ENCODE results near the gene ZBTB45.
A peak's percentile ranks its signal among the peaks of the same experiment; 100 is the strongest.
"Not testable (repeated sequence)": the region's sequence is repeated elsewhere in the genome, so short reads cannot be mapped to it uniquely, and the experiment has no call there.

Gene ZBTB45

DNA sequence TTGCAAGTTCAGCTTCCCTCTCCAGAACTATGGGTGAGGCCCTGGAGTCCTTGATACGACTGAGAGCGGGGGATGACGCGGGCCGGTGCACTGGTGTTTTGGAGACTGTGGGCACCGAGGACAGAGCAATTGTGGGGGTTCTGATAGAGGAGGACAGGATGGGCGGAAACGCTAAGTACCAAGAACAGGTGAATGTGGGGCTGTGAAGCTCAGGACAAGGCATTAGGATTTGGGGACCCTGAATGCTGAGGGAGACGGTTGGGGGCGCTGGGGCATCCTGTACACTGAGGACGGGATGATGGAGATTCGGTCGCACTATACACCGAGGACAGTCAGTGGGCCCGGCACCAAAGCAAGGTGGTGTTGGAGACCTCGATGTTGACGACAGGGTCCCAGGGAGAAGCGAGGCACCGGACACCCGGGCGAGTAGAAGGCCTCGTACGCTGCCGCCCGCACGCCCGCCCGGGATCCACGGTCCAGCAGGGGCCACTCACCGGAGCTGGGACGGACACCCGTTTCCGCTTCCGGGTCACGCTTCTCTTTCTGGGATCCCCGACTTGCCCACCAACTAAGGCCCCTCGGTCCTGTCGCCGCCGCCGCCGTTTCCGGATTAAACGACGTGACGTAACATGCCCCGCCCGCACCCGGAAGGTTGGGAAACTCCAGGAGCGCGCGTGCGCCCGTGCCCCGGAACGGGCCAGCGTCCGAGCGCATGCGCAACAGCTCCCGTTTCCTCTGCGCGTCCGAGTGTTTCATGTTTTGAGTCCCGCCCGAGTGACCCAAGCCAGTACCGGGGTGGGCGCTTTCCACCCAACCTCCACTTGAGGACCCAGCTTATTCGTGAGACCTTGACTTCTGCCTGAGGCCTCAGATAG is 35.1 kb upstream of the ZBTB45 start, which contains the start of gene CHMP2A:
Gene CHMP2A (minus strand): TSS at position 612 of the 875 bp plus-strand sequence. CDS start 893 bp downstream, outside the sequence.
- DNase-seq, result peak; percentile 100

DNA sequence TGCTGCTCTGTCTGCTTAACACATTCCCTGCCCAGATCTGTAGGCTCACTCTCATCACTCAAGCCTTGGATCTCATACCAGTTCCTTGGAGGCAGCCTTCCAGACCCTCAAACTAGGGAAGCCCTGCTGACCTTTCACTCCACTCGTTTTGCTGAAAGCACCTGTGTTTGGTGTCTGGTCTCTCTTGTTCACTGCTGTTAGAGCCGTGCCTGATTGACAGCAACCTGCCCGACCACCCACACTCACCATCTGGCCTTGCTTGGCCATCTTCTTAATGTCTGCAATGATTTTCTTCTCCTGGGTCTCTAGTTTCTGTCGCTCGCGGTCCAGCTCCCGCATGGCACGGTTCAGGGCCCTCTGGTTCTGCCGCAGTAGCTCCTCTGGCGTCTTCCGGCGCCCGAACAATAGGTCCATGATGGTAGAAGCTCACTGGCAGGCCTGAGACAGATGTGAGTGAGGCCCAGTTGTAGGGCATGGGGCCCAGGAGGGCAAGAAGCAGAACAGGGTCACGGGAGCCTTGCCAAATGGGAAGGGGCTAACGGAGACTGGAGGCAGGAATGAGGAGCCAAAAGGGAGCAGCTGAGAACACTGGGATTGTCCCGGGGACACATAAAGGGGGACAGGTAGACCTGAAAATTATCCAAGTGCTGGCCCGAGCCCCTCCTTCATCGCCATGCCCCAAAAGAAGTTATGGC is 34.3 kb upstream of the ZBTB45 start:
- no peak for DNase-seq

DNA sequence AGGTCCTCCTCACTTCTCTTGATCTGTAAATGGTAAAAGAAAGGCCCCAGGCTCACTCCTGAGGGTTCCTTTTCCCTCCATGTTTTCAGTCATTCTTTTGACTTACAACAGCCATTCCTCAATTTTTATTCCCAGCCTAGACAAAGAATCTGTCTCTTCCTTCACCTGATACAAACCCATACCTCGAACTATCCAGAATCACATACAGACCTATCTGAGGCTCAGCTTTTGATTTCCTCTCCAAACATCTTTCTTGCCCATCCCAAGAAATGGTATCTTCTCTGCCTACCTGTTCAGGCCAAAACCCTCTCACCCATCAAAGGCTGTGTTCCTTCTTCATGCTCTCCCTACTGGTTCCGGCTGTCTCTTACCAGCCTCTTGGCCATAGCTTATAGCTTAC is 33.0 kb upstream of the ZBTB45 start:
- DNase-seq, result no peak

DNA sequence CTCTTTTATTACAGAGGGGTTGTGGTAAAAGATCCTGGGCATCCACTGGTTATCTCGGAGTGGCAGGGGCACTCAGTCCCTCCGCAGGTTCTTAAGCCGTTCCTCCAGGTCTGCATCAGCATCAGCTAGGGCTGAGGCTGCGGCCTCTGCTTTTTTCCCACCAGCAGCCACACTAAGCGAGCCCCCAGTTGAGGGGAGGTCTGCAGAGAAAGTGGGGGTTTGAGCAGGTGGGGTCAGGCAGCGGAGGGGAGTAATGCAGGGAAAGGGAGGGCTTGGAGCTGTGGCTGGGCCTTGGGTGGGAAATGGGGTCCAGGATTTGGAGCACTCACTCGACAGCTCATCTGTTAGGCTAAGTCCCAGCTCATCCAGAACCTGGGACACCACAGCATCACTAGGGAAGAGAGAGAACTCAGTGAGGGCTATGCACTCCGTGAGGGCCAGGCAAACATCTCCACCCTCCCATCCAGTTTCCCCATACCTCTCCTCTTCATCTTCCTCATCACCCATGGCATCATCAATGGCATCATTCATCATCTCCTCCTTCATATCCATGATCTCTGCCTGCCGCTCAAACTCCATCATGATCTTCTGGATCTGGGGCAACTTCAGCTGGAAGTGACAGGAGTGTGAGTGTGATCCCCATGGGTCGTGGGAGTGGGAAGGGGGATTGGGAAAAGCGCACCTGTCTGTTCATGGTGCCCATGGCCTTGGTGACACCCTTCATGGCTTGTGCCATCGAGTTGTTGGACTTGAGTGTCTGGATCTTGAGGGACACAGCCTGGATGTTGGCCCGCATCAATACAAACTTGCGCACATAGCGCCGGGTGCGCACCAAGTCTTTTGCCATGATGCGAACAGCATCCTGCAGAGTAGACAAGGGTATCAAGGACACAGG is 32.2 kb upstream of the ZBTB45 start:
- DNase-seq, result peak; percentile 59

DNA sequence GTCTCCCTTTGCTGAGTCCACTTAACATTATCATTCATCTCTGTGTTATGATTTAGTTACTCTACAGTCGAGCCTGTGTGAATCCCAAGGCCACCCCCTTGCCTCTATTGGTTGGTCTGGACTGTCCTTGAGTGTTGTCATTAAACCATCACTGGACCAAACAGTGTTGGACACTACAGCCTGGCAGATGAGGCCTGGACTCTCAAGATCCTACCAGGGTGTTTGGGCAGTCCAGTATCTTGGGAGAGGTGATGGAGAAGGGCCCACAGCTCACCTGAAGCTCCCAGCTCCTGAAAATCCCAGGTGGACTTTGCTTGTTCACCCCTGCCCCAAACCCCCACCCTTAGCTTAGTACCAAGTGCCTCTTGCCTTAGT is 31.5 kb upstream of the ZBTB45 start:
- DNase-seq, result peak; percentile 51

DNA sequence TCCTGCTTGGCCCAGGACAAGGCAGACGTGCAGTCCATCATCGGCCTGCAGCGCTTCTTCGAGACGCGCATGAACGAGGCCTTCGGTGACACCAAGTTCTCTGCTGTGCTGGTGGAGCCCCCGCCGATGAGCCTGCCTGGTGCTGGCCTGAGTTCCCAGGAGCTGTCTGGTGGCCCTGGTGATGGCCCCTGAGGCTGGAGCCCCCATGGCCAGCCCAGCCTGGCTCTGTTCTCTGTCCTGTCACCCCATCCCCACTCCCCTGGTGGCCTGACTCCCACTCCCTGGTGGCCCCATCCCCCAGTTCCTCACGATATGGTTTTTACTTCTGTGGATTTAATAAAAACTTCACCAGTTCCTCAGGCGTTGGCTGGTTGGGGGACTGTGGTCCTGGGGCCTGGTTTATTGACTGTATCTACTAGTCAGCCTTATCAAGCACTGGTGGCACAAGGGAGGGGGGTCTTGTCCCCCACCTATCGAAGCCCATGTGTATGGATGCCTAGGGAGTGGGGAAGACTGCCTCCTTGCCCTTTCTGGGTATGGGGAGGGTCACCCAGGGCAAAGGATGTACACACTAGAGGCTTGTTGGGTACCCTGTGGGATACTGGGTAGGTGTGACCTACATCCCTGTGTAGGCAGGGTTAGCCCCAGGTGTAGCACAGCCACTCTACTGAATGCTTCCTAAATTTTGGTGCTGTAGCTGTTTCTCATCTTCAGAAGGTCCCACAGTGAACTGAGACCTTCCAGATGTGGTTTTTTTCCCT is 30.9 kb upstream of the ZBTB45 start:
- peak; percentile 55 for DNase-seq

DNA sequence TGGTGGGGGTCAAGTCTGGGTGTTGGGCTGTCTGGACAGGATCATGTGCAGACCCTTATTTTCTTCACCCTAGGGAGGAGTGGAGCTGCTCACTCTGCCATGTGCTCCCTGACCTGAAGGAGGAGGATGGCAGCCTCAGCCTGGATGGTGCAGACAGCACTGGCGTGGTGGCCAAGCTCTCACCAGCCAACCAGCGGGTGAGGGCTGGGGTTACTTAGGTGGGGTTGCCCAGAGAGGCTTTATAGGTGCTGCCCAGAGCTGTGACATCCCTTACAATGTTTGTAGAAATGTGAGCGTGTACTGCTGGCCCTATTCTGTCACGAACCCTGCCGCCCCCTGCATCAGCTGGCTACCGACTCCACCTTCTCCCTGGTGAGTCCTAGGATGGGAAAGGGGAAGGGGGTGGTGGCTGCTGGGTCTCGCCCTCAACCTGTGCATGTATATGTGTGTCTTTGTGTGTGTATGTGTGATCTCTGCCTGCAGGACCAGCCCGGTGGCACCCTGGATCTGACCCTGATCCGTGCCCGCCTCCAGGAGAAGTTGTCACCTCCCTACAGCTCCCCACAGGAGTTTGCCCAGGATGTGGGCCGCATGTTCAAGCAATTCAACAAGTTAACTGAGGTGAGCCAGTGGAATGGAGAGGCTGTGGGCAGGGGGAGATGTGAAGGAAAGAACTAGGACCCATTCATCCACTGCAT is 30.2 kb upstream of the ZBTB45 start:
- peak; percentile 54 for DNase-seq

DNA sequence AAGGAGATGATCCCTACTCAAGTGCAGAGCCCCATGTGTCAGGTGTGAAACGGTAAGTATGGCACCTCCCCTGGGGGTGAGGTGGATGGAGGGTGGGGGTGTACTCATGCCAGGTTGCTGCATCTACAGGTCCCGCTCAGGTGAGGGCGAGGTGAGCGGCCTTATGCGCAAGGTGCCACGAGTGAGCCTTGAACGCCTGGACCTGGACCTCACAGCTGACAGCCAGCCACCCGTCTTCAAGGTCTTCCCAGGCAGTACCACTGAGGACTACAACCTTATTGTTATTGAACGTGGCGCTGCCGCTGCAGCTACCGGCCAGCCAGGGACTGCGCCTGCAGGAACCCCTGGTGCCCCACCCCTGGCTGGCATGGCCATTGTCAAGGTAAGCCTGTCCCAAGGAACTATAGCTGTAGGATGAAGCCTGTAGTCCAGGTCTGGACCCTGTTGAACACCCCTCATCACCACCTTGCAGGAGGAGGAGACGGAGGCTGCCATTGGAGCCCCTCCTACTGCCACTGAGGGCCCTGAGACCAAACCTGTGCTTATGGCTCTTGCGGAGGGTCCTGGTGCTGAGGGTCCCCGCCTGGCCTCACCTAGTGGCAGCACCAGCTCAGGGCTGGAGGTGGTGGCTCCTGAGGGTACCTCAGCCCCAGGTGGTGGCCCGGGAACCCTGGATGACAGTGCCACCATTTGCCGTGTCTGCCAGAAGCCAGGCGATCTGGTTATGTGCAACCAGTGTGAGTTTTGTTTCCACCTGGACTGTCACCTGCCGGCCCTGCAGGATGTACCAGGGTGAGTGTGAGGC is 29.5 kb upstream of the ZBTB45 start:
- DNase-seq, result peak; percentile 54

DNA sequence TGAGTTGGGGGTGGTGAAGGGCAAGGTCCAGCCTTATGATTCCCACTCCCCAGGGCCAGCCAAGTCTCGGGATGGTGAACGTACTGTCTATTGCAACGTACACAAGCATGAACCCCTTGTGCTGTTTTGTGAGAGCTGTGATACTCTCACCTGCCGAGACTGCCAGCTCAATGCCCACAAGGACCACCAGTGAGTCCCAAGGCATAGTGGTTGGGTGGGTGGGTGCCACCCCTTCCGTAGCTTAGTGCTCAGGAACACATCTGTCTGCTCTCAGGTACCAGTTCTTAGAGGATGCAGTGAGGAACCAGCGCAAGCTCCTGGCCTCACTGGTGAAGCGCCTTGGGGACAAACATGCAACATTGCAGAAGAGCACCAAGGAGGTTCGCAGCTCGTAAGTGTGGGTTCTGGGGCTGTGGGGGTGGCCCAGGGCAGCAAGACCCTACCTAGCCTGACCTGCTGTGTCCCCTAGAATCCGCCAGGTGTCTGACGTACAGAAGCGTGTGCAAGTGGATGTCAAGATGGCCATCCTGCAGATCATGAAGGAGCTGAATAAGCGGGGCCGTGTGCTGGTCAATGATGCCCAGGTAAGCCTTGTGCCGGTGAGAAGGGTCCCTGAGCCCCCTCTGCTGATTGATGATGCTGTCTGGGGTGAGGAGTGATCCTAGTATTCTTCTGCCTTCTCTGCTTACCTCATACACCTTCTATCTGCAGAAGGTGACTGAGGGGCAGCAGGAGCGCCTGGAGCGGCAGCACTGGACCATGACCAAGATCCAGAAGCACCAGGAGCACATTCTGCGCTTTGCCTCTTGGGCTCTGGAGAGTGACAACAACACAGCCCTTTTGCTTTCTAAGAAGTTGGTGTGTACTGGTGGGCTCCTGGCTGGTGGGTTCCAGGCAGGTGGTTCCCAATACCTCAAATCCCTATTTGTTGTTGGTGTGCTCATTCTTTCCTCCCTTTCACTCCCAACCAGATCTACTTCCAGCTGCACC is 28.0 kb upstream of the ZBTB45 start:
- DNase-seq, result peak; percentile 51

DNA sequence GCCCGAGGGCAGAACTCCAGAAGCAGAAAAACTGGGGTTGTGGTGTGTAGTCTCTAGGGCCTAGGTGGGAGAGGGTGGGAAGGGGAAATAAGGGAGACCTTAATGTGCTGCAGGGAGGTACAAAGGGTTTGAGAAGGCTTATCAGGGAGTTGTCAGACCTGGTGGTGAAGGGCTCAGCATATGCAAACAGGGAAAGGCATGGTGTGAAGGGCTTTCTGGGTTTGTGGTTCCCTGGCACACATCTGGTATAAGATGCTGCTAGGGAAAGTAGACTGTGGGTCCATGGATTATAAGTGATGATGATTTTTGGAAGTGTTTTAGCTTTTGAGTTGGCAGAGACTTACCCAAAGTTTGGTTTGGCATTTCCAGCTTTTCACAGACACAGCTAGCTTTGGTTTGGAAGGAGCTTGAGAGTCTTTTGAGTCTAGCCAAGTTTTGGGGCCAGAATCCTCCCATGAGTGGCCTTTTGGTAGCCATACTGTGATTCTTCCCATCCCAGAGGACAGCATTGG is 26.5 kb upstream of the ZBTB45 start:
- no peak for DNase-seq

DNA sequence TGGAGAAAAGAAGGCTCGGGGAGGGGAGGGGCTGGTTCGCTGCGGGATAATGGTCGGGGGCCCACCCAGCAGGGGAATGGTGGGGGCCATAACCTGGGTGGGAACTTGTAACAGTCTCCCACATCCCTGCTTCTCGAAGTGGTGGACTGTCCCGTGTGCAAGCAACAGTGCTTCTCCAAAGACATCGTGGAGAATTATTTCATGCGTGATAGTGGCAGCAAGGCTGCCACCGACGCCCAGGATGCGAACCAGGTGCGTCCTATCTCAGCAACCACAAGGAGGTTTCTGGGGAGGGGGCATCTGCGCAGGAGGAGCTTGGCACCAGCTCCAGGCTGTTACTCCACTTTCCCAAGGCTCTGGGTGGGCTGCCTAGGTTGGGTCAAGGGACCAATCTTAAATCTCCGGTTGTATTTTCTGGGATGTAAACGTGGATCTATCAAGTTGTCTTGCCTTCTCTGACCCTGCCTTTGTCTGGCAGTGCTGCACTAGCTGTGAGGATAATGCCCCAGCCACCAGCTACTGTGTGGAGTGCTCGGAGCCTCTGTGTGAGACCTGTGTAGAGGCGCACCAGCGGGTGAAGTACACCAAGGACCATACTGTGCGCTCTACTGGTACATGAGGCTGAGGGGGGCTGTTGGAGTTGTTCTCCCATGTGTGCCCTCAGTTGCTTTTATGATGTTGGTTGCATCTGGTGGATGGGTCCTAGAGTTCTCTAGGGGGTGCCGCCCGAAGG is 25.8 kb upstream of the ZBTB45 start:
- peak; percentile 56 for DNase-seq

DNA sequence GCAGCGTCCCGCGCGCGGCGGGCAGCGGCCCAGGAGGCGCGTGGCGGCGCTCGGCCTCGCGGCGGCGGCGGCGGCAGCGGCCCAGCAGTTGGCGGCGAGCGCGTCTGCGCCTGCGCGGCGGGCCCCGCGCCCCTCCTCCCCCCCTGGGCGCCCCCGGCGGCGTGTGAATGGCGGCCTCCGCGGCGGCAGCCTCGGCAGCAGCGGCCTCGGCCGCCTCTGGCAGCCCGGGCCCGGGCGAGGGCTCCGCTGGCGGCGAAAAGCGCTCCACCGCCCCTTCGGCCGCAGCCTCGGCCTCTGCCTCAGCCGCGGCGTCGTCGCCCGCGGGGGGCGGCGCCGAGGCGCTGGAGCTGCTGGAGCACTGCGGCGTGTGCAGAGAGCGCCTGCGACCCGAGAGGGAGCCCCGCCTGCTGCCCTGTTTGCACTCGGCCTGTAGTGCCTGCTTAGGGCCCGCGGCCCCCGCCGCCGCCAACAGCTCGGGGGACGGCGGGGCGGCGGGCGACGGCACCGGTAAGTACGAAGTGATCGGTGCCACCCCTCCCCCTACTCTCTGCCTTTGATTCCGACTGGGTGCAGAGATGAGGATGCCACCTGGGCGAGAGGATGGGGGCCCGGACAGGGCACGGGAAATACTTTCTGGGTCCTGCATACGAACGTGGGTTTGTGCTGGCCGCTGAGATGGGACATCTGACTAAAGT is 25.1 kb upstream of the ZBTB45 start:
- no peak for DNase-seq

DNA sequence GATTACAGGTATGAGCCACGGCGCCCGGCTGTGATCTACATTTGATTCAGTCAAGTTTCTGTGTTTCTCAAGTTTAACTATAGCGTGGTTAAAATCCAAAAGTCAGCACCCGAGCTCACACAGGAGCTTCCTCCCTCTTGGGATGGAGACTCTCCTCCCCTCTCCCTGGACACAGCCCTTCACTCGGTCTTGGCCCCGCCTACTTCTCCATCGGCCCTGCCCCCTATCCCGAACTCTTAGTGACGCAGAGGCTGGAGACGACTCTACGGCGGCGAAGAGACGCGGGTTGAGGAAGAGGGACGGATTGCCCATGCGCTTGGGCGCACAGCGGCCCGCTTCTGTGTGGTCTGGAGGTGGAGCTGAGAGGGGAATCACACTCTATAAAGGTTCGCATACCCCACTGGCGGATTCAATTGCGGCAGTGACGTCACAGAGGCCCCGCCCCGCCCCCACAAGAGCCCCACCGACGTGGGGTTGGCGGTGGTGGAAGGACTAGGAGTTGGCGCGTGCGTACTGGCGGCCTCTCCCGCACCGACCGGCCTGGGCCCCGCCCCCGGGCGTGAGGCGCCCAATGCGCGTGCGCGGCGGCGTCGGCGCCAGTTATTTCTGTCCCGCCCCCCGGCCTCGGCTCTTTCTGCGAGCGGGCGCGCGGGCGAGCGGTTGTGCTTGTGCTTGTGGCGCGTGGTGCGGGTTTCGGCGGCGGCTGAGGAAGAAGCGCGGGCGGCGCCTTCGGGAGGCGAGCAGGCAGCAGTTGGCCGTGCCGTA is 24.4 kb upstream of the ZBTB45 start, which contains the start of gene TRIM28:
Gene TRIM28 (plus strand): TSS at position 239 of the 765 bp plus-strand sequence. CDS start 694 bp downstream, outside the sequence.
- DNase-seq, result peak; percentile 100

DNA sequence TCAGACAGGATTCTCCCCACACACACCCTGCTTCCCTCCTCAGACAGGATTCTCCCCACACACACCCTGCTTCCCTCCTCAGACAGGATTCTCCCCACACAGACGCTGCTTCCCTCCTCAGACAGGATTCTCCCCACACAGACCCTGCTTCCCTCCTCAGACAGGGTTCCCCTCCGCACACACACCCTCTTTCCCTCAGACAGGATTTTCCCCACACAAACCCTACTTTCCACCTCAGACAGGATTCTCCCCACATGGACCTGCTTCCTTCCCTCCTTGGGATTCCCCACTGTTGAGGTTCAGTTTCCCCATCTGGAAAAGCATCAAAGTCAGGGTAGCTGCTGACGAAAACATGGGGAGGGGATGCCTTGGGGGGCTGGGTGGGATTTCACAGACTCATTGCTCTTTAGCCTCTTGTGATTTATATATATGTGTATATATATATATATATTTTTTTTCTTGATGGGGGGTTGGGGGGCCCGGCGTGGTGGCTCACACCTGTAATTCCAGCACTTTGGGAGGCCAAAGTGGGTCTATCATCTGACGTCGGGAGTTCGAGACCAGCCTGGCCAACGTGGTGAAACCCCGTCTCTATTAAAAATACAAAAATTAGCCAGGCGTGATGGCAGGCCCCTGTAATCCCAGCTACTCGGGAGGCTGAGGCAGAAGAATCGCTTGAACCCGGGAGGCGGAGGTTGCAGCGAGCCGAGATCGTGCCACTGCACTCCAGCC is 23.2 kb upstream of the ZBTB45 start:
- DNase-seq, result not testable (repeated sequence)

DNA sequence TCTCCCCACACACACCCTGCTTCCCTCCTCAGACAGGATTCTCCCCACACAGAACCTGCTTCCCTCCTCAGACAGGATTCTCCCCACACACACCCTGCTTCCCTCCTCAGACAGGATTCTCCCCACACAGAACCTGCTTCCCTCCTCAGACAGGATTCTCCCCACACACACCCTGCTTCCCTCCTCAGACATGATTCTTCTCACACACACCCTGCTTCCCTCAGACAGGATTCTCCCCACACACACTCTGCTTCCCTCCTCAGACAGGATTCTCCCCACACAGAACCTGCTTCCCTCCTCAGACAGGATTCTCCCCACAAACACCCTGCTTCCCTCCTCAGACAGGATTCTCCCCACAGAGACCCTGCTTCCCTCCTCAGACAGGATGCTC is 19.6 kb upstream of the ZBTB45 start:
- DNase-seq, result not testable (repeated sequence)
